HuH-7.5 (cell line): ENCODE measurements around the gene ALDH5A1.

Experiments
- DNase-seq: peaks from one replicate; pipeline ENCODE4 v3.0.0; 2011; ENCODE audit warnings: low spot score

ALDH5A1 gene

GRCh38 chr6:24569811-24570210, 75.0 kb downstream of the ALDH5A1 start:
- DNase-seq = no peak

GRCh38 chr6:24571361-24571760, 76.6 kb downstream of the ALDH5A1 start:
- DNase-seq = no peak

- no peak for DNase-seq
Measured at GRCh38 chr6:24574809-24575208, 80.0 kb downstream of the ALDH5A1 start.

- DNase-seq = no peak
Measured at GRCh38 chr6:24576447-24576846, 81.7 kb downstream of the ALDH5A1 start.

- DNase-seq = peak; percentile 24
Measured at GRCh38 chr6:24581084-24581669, 86.4 kb downstream of the ALDH5A1 start.

GRCh38 chr6:24583463-24584381, 89.0 kb downstream of the ALDH5A1 start:
- peak; percentile 8 for DNase-seq

GRCh38 chr6:24584382-24584720, 89.6 kb downstream of the ALDH5A1 start:
- no peak for DNase-seq
